ENCODE measurements around the gene REV3L.
"Not testable (repeated sequence)": the region's sequence is repeated elsewhere in the genome, so short reads cannot be mapped to it uniquely, and the experiment has no call there.

Gene REV3L

DNA sequence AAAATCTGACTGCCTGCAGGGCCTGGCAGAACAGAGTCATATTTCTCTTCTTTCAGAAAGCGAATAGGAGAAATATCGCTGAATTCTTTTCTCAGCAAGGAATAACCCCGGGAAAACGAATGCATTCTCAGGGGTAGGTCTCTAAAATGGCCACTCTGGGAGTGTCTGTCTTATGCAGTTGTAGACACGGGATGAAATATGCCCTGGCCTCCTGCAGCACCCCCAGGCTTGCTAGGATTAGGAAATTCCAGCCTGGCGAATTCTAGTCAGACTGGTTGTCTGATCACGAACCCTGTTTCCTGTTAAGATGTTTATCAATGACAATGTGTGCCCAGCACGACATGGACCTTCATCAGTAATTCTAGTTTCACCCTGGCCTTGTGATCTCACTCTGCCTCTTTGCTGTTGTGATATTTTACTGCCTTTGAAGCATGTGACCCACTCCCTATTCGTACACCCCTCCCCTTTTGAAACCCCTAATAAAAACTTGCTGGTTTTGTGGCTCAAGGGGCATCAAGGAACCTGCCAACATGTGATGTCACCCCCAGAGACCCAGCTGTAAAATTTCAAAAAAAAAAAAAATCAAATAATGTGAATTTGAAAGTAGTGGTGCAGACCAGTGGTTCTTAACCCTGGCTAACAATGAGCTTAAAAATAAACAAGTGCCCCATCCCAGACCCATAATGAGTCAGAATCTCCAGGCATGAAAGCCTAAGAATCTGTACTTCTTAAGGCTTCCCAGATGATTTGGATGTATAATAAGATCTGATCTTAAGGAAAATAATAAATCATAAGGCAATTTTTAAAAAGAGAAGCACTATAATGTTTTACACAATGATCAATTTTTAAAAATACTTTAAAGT lies 181.8 kb downstream of the REV3L start:
- DNase-seq (ENCODE audit: low spot score): not testable (repeated sequence)

DNA sequence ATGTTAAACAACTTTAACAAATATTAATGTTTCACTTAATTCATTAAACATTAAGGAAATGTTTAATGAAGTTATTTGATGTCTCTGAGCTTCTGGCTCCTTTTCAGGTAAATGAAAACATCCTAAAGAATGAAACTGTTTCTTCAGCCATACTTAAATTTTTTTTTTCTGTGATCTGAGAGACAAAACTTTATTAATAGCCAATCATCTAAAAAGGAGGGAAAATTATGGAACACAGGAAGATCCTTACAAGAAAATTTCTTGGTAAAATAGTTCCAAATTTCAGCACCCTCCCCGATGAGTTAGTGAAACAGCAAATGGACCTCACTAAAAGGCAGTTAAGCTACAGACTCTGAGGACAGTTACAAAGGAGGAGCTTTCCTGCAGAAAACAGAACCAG lies 185.2 kb downstream of the REV3L start:
- DNase-seq (ENCODE audit: low spot score): no peak

DNA sequence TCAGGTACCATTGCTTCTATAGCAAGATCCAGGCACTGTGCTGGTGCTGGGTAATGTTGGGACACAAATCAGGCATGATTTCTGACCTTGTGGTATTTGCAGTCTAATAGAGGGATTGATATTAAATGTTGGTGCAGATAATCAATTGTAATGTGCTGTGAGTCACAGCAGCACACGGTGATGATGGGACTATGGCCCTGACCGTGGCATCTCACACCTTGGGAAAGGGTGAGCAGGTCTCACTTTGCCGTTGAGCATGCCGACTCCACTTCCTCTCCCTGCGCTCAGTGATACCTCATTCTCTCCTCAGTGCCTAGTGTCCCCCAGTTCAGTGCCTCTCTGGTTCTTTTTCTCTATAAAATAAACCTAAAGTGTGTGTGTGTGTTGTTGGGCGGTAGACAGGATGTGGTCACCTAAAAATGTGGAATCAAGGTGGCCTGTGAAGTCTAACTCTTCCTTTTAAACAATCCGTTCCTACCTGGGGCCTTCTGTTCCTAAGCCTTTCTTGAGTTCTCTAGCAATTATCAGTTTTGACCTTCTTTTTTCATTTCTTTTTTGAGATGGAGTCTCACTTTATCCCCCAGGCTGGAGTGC lies 188.5 kb downstream of the REV3L start:
- no peak for DNase-seq (ENCODE audit: low spot score)

DNA sequence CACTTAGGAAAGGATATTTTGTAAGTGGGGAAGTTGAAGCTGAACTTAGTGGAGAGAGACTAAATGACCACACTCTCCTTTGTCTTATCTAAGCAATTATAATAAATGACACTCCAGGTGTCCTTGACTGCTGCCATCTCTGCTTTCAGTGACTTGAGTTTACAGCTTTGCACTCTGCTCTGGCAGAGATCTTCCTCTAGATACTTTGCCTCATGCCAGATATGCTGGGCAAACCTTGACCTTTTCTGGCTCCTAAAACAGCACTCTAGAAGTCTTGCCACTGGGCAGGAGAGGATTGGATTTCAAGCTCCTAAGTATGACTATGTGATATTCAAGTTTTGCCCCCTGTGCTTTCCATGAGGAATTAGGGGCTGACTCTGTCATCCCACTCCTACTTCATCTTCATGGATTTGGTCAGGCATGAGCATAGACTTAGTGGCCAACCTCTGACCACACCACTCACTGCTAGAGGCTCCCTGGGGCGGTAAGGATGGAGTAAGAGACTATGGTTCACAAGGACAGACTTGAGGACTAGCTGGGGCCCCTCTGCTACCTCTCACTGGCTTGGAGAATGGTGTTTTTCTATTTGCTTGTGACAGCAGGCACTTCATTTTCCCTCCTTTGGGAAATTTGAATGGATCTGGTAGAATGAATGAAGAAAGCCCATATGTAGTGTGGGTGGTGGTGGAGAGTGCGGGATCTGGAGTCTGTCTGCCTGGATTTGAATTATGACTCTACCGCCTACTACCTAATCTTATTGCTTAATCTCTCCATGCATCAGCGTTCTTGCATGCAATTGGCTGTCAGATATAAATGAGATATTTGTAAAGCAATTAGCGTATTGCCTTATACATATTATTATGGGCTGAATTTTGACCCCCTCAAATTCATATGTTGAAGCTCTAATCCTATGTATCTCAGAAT lies 191.4 kb downstream of the REV3L start:
- no peak for DNase-seq (ENCODE audit: low spot score)

DNA sequence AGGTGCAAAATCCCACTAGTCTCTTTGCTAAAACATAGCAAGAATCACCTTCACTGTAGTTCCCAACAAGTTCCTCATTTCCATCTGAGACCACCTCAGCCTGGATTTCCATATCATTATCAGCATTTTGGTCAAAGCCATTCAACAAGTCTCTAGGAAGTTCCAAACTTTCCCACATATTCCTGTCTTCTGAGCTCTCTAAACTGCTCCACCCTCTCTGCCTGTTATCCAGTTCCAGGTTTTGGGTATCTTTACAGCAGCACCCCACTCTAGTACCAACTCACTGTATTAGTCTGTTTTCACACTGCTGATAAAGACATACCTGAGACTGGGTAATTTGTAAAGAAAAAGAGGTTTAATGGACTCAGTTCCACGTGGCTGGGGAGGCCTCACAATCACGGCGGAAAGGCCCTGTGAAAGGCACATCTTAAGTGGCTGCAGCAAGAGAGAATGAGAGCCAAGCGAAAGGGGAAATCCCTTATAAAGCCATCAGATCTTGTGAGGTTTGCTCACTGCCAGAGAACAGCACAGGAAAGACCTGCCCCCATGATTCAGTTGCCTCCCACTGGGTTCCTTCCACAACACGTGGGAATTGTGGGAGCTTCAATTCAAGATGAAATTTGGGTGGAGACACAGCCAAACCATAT lies 192.2 kb downstream of the REV3L start:
- not testable (repeated sequence) for DNase-seq (ENCODE audit: low spot score)

DNA sequence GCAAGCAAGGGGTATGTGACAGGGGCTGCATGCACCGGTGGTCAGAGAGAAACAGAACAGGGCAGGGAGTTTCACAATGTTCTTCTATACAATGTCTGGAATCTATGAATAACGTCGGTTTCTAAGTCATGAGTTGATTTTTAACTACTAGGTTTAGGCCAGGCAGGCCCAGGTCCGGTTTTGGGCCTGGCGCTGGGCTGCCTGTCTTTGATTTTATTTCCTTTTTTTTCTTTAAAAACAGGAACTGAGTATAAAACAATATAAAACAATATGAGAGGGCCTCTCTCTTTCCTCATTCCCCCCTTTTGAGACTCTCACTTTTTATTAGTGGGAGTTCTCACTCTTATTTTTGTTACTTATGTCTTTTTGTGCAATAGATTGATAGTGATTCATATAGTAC lies 198.7 kb downstream of the REV3L start:
- DNase-seq (ENCODE audit: low spot score): not testable (repeated sequence)

DNA sequence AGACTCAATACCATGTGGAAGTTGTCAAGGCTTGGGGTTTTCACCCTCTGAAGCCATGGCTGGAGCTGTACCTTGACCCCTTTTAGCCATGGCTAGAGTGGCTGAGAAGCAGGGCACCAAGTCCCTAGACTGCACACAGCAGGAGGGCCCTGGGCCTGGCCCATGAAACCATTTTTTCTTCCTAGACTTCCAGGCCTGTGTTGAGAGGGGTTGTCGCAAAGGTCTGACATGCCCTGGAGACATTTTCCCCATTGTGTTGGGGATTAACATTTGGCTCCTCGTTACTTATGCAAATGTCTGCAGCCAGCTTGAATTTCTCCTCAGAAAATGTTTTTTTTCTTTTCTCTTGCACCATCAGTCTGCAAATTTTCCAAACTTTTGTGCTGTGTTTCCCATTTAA lies 199.3 kb downstream of the REV3L start:
- no peak for DNase-seq (ENCODE audit: low spot score)

DNA sequence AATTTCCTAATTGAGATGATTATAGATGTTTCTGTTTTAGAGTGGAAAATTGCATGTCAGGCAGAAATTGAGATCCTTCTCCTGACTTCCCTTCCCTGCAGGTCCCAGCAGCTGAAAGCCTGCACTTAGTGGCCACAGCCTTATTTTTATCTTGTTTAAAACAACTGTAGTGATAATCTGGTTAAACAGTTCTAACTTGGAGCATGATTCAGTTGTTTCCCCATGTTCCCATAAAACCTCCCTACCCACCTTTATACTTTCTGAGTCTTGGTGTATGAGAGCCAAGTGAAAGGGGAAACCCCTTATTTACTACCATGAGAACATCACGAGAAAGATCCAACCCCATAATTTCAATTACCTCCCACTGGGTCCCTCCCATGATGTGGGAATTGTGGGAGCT lies 200.5 kb downstream of the REV3L start:
- DNase-seq (ENCODE audit: low spot score): no peak

DNA sequence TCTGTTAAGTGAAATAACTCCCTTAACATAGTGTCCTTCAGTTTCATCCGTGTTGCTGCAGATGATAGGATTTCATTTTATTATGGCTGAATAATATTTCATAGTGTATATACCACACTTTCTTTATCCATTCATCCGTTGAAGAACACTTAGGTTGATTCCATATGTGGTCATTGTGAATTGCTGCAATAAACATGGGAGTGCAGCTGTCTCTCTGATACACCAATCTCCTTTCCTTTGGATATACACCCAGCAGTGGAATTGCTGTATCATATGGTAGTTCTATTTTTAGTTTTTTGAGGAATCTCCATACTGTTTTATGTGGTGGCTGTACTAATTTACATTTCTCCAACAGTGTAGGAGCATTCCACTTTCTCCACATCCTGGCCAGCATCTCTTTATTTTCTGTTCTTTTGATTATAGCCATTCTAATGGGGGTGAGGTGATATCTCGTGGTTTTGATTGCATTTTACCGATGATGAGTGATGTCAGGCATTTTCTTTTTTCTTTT lies 202.5 kb downstream of the REV3L start:
- DNase-seq (ENCODE audit: low spot score): no peak

DNA sequence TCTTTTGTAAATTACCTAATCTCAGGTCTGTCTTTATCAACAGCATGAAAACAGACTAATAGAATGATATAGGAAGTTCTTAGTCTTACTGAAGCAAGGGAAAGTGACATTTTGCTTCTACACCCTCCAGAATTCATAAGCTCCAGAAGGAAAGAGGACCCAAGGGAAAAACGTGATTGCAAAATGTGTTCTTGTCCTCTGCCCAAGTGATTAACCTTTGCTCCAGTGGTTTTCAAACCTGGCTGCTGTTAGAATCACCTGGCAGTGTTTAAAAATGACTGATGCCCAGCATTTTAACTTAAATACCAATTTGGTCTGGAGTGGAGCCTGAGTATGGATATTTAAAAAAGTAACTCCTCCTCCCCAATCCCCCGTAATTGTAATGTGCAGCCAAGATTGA lies 204.3 kb downstream of the REV3L start:
- DNase-seq (ENCODE audit: low spot score): no peak

DNA sequence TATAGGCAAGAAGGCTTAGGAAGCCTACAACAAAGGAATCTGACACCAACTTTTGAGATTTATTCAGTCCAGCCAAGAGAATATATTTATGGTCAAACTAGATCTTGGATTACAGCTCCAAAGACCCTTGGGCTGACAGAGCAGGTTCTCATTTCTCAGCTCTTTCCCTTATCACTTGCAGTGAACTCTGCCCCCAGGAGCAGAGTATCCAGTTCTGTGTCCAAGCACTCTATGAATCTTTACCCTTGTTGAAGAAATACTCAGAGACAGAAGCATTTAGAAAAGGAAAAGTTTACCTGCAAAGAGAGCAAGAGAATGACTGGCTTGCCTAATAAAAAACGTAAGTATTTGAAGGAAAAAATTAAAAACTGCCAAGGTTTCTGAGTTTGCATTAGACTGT lies 205.2 kb downstream of the REV3L start:
- no peak for DNase-seq (ENCODE audit: low spot score)

DNA sequence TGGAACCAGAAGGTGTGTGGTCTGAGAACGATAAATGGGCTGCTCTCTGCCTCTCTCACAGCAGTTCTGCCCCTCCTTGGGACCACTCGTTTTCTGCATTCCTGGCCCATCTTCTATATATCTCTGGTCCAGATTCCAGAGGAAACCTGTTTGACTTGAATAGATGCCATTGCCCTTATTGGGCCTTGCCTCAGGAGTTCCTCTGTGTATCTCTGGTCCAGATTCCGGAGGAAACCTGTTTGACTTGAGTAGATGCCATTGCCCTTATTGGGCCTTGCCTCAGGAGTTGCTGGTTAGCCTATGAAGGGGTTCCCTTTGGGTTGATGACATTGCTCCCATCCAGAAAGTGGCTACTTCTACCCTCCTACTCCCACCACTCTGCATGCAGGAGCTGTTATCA lies 206.3 kb downstream of the REV3L start:
- no peak for DNase-seq (ENCODE audit: low spot score)

DNA sequence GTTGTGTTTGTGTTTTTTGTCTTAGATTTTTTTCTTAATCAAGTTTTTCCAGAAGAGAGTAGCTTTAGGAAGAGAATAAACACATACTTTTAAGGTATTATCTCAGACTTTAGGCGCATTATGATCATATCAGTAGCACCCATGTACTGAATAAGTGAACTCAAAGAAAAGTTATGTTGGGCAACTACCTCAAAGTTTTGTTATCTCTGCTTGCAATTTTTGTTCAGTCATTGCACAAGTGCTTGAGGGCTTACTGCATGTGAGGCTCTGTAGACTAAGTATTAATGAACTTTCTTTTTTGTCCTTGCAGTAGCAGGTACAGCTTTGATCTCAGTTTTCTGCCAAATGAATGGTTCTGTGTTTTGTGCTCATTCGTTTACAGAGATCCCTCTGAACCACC lies 206.7 kb downstream of the REV3L start:
- DNase-seq (ENCODE audit: low spot score): no peak

DNA sequence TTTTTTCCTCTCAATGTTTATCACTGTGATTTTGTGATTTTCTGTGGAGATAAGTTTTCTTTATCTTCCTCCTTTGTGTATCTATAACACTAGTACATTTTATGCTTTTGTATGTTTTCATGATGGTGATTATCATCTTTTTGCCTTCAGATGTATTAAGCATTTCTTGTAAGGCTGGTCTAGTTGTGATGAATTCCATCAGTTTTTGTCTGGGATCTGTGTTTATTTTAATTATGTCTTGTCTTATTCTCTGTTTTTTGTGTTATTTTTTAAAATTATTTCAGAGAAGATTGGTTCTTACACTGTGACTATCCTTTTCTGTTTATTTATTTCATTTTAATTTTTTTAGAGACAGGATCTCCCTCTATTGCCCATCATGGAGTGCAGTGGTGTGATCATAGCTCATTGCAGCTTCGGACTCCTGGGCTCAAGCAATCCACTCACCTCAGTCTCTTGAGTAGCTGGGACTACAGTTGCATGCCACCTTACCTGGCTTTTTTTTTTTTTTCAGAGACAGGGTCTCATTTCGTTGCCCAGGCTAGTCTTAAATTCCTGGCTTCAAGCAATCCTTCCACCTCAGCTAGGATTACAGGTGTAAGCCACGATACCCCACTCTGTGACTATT lies 208.3 kb downstream of the REV3L start:
- no peak for DNase-seq (ENCODE audit: low spot score)

DNA sequence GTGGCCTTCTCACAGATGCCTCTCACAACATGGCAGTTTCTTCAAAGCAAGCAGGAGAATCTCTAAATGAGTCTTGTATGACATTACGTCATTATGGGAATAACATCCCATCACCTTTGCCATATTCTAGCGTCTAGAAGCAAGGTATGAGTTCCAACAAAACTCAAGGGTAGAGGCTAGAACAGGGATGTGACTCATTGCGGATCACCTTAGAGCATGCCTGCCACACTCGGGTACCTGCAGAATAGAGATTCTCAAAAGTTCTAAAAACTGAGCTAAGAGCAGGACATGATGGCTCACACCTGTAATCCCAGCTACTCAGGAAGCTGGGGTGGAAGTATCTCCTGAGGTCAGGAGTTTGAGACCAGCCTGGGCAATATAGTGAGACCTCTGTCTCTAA lies 212.9 kb downstream of the REV3L start:
- no peak for DNase-seq (ENCODE audit: low spot score)

DNA sequence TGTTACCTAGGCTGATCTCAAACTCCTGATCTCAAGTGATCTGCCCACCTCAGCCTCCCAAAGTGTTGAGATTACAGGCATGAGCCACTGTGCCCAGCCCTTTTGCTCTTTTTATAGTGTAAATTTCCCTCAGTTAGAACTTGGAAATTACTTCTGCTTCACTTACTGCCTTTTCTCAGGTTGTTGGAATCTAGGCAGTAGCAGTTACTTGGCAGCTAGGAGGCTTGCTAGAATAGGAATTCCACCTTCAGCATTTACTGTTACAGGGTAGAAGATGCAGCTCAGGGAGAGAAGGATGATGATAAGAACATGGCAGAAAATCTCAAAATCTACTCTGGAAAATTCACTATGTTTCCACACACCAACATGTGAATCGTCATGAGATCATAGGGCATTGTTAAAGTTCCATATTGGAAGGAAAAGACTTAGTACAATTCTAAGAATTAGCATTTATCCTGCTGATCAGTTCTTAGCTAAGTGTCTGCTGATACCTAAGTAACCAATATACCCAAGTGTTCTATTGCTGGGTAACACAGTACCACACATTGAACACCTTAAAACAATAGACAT lies 213.5 kb downstream of the REV3L start:
- no peak for DNase-seq (ENCODE audit: low spot score)

DNA sequence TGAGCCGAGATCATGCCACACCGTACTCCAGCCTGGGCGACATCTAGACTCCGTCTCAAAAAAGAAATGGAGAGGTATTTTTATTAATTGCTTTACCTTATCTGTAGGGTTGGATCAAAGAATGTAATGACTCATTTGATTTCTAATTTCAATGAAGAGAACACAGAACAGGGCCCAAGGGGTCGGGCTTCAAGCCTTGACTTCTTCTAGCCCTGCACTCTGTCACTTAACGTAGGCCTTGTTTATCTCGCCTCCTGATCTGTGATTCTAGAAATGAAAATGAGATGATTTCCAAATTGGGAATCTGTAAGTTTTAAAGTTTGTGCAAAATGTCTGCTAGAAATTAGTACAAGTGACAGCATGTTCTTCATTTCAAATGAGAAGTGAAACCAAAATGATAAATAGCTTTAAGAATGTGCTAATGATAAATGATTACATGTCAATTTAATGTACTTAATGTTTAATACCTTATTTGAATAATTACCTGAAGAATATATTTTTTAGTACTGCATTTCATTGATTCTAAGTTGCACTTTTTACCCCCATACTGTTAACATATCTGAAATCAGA lies 215.2 kb downstream of the REV3L start:
- DNase-seq (ENCODE audit: low spot score): no peak

DNA sequence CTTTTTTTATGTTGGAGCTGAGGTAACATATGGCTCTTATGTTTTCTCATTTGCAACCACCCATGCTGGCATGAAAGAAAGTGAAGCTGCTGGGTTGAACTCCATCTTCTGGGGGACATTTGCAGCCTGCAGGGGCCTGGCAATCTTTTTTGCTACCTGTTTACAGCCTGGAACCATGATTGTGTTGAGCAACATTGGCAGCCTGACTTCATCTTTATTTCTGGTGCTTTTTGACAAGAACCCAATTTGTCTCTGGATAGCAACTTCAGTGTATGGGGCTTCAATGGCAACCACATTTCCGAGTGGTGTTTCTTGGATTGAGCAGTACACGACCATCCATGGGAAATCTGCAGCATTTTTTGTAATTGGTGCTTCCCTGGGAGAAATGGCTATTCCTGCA lies 216.7 kb downstream of the REV3L start:
- no peak for DNase-seq (ENCODE audit: low spot score)

DNA sequence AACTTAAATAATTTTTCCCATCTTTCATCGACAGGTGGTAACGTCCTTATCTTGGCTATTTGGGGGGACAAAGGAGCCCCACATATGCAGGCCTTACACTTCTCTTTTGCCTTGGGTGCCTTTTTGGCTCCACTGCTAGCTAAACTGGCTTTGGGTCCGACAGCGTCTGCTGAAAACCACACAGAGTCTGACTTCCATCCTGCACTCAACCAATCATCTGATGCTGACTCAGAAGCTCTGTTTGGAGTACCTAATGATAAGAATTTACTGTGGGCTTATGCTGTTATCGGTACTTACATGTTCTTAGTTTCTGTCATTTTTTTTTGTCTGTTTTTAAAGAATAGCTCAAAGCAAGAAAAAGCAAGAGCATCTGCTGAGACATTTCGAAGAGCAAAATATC lies 217.2 kb downstream of the REV3L start:
- no peak for DNase-seq (ENCODE audit: low spot score)

DNA sequence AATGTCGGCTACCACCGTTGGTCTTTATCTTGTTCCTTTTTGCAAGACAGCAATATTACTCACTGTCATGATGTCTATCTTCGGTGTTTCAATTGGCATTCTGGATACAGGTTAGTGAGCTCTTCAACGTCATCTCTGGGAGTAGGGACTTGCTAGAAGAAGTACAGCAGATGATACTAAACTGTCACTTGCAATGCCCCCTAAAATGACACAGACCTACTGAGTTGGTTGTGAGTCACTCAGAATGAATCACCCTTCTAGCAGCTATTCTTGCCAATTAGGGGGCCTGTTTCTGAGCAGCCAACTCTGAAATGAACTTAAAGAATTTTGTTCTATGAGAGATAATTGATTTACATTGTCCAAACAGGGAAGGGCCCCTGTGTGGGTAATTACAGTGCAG lies 219.2 kb downstream of the REV3L start:
- no peak for DNase-seq (ENCODE audit: low spot score)

Measured in HuH-7 (cell line).